Upper lobe of left lung (tissue), 4 donors: ENCODE results near the gene NPIPB6.

Source experiments
- CTCF ChIP-seq, 6 experiments: fragments of 450-650 bp in 4 of 6; fragments of 200-600 bp in 2 of 6; sonication (generic) in 2 of 6; IDR thresholded peaks; one replicate each; pipeline ENCODE4 v1.5.1; 2016 to 2019; ENCODE audit warnings: antibody characterized with exemption in 6 of 6
- POLR2A ChIP-seq, 4 donors: fragments of 450-650 bp; IDR thresholded peaks; one replicate each; pipeline ENCODE4 v1.5.1; 2016 to 2017; ENCODE audit warnings: antibody characterized with exemption in 4 of 4, mild to moderate bottlenecking in 2 of 4
- POLR2AphosphoS5 ChIP-seq, 2 donors: sonication (generic); formaldehyde crosslinking; IDR thresholded peaks; one replicate each; pipeline ENCODE4 v1.5.1; 2017; ENCODE audit warnings: antibody characterized with exemption in 2 of 2

DNA sequence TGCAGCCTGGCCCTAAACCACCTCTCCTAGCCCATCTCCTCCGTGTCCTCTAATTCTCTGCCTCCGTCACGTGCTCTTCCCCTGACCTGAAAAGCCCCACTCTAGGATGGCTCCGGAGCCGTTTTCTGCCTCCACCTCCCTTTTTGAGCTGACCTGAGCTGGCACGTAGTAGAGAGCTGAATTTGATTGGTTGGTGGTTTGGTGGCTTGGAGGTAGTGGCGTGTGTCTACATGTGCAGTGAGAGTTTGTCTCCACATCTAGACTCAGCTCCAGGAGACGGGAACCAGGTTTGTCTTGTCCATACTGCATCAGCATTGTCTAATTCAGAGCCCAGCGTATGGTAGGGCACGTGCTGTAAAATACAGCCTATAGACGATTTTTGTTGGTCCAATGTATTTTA lies 68.0 kb downstream of the NPIPB6 start:
- TF ChIP-seq CTCF (IDR thresholded peaks at IDR 0.05) (no peak), POLR2A (IDR thresholded peaks at IDR 0.05) (no peak), POLR2AphosphoS5 (IDR thresholded peaks at IDR 0.05) (no peak)
